Glutamatergic neuron (in vitro differentiated cells): ENCODE data around the gene PLAAT5. TPM values are rescaled to one million over a fixed set of nuclear protein-coding genes. Genes with fewer than 3 reads are reported as not detected.
A peak's percentile ranks its signal among the peaks of the same experiment; 100 is the strongest.

Experiments used
- DNase-seq: peaks from one replicate; pipeline ENCODE4 v3.0.0; 2022
- H3K27ac Mint-ChIP-seq: one replicate; pipeline ENCODE4 v1.8.0; 2020; ENCODE audit warnings: mild to moderate bottlenecking, mixed read lengths, inconsistent platforms; ENCODE audit not compliant: unreplicated experiment
- H3K27me3 Mint-ChIP-seq: one replicate; pipeline ENCODE4 v1.8.0; 2020; ENCODE audit warnings: mild to moderate bottlenecking, moderate library complexity, mixed read lengths, inconsistent platforms; ENCODE audit not compliant: unreplicated experiment
- H3K36me3 Mint-ChIP-seq: one replicate; pipeline ENCODE4 v1.8.0; 2020; ENCODE audit warnings: mild to moderate bottlenecking, mixed read lengths, inconsistent platforms; ENCODE audit not compliant: unreplicated experiment
- H3K4me1 Mint-ChIP-seq: one replicate; pipeline ENCODE4 v1.8.0; 2020; ENCODE audit warnings: mild to moderate bottlenecking, low read depth, mixed read lengths, inconsistent platforms; ENCODE audit not compliant: unreplicated experiment
- H3K4me3 Mint-ChIP-seq: one replicate; pipeline ENCODE4 v1.8.0; 2020; ENCODE audit warnings: mild to moderate bottlenecking, mixed read lengths, inconsistent platforms; ENCODE audit not compliant: unreplicated experiment
- H3K9me3 Mint-ChIP-seq: one replicate; pipeline ENCODE4 v1.8.0; 2020; ENCODE audit warnings: mild to moderate bottlenecking, moderate library complexity, mixed read lengths, inconsistent platforms; ENCODE audit not compliant: unreplicated experiment
- total RNA-seq: library from RNA; stranded (reverse); fragmentation: NEBNext Ultra II Directional; extraction: Animal tissue kit (Norgen Biotek cat#: 25700); gene quantifications from one replicate; pipeline ENCODE4 v1.2.1, GENCODE V29; 2021; ENCODE audit not compliant: unreplicated experiment
- TF ChIP-seq, protein P1 (sequence below): fragments of 200-600 bp; sonication (generic); IDR thresholded peaks from one replicate; pipeline ENCODE4 v1.5.0; 2021; ENCODE audit not compliant: partially characterized antibody, unreplicated experiment

Gene PLAAT5
- total RNA-seq, 1 donor from 2014 or later = 11.2 TPM

DNA sequence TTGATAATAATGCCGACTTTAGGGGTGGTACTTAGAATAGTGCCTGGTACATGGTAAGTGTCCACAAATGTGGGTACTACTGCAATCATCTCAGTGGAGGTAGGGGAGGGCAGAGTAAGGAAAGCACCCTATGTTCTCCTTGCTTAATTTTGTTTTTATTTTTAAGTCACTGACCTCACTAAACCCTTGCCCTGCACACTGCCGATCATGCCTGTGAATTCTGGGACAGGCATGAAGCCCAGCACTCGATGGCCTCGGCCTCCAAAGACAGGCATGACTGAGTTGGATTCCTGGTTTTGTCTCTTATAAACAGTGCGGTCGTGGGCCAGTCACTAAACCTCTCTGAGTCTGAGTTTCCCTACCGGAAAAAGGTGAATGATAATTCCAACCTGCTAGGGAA, 21.8 kb upstream of the PLAAT5 start:
- no peak overlapping the region for H3K4me3 Mint-ChIP-seq
- H3K27ac Mint-ChIP-seq = no peak overlapping the region
- TF ChIP-seq, protein P1, sequence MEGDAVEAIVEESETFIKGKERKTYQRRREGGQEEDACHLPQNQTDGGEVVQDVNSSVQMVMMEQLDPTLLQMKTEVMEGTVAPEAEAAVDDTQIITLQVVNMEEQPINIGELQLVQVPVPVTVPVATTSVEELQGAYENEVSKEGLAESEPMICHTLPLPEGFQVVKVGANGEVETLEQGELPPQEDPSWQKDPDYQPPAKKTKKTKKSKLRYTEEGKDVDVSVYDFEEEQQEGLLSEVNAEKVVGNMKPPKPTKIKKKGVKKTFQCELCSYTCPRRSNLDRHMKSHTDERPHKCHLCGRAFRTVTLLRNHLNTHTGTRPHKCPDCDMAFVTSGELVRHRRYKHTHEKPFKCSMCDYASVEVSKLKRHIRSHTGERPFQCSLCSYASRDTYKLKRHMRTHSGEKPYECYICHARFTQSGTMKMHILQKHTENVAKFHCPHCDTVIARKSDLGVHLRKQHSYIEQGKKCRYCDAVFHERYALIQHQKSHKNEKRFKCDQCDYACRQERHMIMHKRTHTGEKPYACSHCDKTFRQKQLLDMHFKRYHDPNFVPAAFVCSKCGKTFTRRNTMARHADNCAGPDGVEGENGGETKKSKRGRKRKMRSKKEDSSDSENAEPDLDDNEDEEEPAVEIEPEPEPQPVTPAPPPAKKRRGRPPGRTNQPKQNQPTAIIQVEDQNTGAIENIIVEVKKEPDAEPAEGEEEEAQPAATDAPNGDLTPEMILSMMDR = no peak
- H3K27me3 Mint-ChIP-seq = peaks cover 9% of the 10 kb centered on the region
- H3K36me3 Mint-ChIP-seq = no peaks in the 10 kb centered on the region
- peaks cover 10% of the 10 kb centered on the region for H3K4me1 Mint-ChIP-seq
- no peak for DNase-seq
- no peaks in the 10 kb centered on the region for H3K9me3 Mint-ChIP-seq

DNA sequence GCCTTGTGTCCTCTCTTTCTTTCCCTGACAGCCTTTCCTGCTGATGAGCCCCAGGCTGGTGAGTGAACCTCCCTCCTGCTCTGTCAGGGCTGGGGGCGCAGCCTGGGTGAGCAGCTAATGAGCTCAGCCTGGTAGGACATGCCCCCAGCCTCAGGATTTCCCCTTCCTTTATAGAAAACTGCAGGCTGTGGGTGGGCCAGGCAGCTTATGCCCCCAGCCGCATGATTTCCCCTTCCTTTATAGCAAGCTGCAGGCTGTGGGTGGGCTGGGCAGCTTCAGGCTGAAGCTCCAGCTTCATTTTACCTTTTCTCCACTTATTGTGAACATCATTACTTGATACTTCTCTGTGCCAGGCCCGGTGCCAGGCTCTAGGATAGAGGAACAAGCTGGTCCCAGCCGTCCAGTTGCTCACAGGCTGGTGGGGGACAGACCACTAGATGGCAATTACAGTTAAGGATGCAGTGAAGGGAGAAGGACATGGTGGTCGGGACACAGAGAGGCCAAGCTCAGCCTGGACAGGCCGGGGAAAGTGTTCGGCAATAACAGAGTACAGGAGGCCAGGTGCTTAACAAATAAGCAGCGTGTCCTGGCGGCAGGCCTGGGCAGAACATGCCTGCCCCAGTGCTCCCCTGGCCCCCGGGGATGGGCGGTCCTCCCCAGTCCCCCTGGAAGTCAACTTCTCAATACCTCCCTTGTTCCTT, 20.2 kb upstream of the PLAAT5 start:
- Mint-ChIP-seq H3K27me3 (peaks cover 12% of the 10 kb centered on the region), H3K9me3 (peaks cover 3% of the 10 kb centered on the region), H3K4me3 (no peak overlapping the region), H3K4me1 (peaks cover 23% of the 10 kb centered on the region), H3K27ac (no peak overlapping the region), H3K36me3 (no peaks in the 10 kb centered on the region)
- no peak for DNase-seq
- TF ChIP-seq, protein P1 = no peak

DNA sequence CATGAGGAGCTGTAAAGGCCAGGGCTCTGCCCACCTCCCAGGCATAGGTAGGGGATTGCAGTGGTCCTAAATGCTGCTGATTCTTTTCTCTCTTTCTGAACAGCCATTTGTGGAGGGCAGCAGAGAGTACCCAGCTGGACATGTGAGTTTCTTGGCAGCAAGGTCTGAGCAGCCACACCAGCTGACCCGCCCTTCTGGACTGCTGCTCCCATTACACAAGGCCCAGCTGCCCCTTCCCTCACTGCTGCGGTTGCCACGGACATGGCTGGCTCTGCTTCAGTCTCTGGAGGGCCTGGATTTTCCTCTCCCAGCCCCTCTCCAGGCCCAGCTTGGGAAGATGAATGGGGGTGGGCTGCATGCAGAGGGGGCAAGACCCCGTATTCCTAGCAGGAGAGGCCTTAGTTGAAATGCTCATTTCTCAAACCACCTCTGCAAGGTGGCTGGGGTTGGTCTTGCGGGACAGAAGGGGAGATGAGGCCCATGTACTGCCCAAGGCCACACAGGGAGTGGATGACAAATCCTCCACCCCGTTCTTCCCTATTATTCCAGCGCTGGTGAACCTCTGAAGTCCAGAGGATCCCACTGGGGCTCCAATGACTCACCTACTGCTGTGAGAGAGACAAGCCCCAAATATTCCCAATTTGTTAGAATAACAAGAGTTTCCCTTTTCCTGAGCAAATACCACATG, 19.5 kb upstream of the PLAAT5 start:
- Mint-ChIP-seq H3K27ac (no peak overlapping the region), H3K9me3 (peaks cover 3% of the 10 kb centered on the region), H3K36me3 (no peaks in the 10 kb centered on the region), H3K27me3 (peaks cover 12% of the 10 kb centered on the region), H3K4me3 (no peak overlapping the region), H3K4me1 (peaks cover 25% of the 10 kb centered on the region)
- peak; percentile 63 for DNase-seq
- TF ChIP-seq, protein P1 = no peak

DNA sequence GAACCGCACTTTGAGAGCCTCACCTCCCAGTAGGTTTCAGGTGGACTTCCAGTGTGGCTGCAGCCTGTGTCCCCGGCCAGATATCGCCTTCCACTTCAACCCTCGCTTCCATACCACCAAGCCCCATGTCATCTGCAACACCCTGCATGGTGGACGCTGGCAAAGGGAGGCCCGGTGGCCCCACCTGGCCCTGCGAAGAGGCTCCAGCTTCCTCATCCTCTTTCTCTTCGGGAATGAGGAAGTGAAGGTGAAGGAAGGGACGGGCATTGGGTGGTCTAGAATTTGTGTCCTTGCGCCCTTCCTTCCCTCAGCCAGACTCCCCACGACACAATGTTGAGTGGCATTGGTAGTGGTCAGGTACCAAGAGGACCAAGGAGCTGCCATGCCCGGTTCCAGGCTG, 17.8 kb upstream of the PLAAT5 start:
- Mint-ChIP-seq H3K4me3 (no peak overlapping the region), H3K4me1 (peaks cover 28% of the 10 kb centered on the region), H3K36me3 (no peaks in the 10 kb centered on the region), H3K27me3 (peaks cover 14% of the 10 kb centered on the region), H3K27ac (no peak overlapping the region), H3K9me3 (peaks cover 6% of the 10 kb centered on the region)
- TF ChIP-seq, protein P1 = no peak
- DNase-seq = no peak

DNA sequence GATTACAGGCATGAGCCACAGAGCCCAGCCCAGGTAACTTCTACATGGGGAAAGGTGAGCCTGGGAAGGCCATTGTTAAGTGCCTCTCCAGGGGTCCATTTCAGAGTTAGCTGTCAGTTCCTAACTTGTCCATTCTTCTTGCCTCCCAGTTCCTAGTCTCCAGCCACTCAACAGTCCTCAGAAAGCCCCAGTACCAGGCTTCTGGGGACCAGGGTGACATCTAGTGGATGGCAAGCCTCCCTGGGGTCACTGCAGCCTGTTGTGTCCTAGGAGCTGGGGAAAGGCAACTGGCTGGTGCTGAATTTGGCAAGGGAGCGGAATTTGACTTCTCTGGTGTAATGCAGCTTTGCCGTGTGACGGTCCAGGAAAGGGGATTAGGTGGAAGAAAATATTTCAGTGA, 17.0 kb upstream of the PLAAT5 start:
- peak; percentile 34 for DNase-seq
- H3K4me3 Mint-ChIP-seq = no peak overlapping the region
- TF ChIP-seq, protein P1 = no peak
- peaks cover 13% of the 10 kb centered on the region for H3K27me3 Mint-ChIP-seq
- H3K4me1 Mint-ChIP-seq = peaks cover 28% of the 10 kb centered on the region
- no peak overlapping the region for H3K27ac Mint-ChIP-seq
- peaks cover 6% of the 10 kb centered on the region for H3K9me3 Mint-ChIP-seq
- peaks cover under 1% of the 10 kb centered on the region for H3K36me3 Mint-ChIP-seq
